ENCODE measurements around the gene SLC25A29.

DNA sequence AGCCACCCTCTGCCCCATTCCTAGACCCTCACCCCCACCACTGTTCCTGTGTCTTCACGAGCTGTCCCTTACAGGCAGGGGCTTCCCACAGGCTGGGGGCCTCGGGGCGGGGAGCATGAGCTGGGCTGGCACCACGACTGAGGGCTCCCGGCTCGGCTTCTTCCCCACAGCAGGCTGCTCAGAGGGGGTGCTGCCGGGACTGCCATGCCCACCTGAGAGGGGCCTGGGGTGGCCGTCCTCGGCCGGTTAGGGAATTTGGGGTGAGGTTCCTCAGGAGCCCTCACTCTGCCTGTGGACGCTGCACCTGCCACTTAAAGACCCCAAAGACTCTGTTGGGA, 23.7 kb upstream of the SLC25A29 start:
- TF ChIP-seq ZFP36 (IDR thresholded peaks at IDR 0.05; ENCODE audit: borderline replicate concordance, partially characterized antibody) (no peak), EP300 (IDR thresholded peaks at IDR 0.05) (no peak), RNF2 (IDR thresholded peaks at IDR 0.05; ENCODE audit: borderline replicate concordance, low read depth) (no peak)
- TF ChIP-seq, protein P1, sequence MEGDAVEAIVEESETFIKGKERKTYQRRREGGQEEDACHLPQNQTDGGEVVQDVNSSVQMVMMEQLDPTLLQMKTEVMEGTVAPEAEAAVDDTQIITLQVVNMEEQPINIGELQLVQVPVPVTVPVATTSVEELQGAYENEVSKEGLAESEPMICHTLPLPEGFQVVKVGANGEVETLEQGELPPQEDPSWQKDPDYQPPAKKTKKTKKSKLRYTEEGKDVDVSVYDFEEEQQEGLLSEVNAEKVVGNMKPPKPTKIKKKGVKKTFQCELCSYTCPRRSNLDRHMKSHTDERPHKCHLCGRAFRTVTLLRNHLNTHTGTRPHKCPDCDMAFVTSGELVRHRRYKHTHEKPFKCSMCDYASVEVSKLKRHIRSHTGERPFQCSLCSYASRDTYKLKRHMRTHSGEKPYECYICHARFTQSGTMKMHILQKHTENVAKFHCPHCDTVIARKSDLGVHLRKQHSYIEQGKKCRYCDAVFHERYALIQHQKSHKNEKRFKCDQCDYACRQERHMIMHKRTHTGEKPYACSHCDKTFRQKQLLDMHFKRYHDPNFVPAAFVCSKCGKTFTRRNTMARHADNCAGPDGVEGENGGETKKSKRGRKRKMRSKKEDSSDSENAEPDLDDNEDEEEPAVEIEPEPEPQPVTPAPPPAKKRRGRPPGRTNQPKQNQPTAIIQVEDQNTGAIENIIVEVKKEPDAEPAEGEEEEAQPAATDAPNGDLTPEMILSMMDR (IDR thresholded peaks at IDR 0.05): no peak

All from A549 (cell line).